Stomach (tissue), 4 donors: ENCODE results near the gene DTD1.

Experiments used
- CTCF ChIP-seq, 7 experiments: fragments of 450-650 bp in 4 of 7; fragments of 200-600 bp in 3 of 7; sonication (generic) in 3 of 7; IDR thresholded peaks; one replicate each; pipeline ENCODE4 v1.5.1; 2016 to 2019; ENCODE audit warnings: antibody characterized with exemption in 7 of 7, control low read depth in 2 of 7, mild to moderate bottlenecking in 1 of 7
- POLR2A ChIP-seq, 4 donors: fragments of 450-650 bp; IDR thresholded peaks; one replicate each; pipeline ENCODE4 v1.6.1; 2016; ENCODE audit warnings: antibody characterized with exemption in 4 of 4, control low read depth in 2 of 4, mild to moderate bottlenecking in 1 of 4, moderate library complexity in 1 of 4
- POLR2AphosphoS5 ChIP-seq, 3 donors: sonication (generic); formaldehyde crosslinking; IDR thresholded peaks; one replicate each; pipeline ENCODE4 v1.6.1; 2016; ENCODE audit warnings: antibody characterized with exemption in 3 of 3

DNA sequence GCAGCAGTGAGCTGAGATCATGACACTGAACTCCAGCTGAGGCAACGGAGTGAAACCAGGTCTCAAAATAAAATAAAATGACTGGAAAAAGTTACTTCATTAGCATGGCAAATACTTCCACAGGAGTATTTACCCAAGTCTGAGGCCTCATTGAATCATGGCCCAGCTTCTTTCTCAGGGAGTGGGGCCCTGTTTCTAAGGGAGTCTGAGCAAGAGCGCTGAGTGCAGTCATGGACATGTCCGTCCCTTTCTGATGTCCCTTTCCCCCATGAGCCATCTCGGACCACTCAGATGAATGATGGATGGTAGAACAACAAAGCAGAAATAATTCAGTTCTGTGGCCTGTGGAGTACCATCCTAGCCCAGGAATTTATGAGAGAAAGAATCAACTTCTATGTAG, 7.8 kb upstream of the DTD1 start:
- no peak for TF ChIP-seq POLR2AphosphoS5 (IDR thresholded peaks at IDR 0.05)
- TF ChIP-seq CTCF (IDR thresholded peaks at IDR 0.05): no peak
- no peak for TF ChIP-seq POLR2A (IDR thresholded peaks at IDR 0.05)
